VCaP (cell line): ENCODE measurements around the gene MGAT5.

Experiments used
- H3K27ac ChIP-seq: fragments of 450-650 bp; 2 replicates; pipeline ENCODE4 v1.5.1; 2017
- TF ChIP-seq, protein P1 (sequence below): fragments of 450-650 bp; conservative IDR thresholded peaks from 2 replicates; pipeline ENCODE4 v1.5.1; 2017; ENCODE audit warnings: mild to moderate bottlenecking, moderate library complexity

The MGAT5 gene

DNA sequence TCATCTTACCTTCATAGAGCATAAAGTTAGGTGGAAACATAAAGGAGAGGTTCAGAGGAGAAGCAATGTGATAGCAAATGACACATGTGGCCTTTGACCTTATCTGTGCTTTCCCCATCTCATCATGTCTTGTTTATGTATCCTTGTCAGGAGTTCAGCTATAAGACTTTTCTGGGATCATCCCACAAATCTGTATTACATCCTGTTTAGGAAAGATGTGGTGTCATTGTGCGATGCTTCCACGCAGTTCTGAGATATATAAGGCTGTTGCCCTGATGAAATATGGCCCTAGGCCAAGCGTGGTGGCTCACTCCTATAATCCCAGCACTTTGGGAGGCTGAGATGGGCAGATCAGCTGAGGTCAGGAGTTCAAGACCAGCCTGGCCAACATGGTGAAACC is 15.5 kb upstream of the MGAT5 start:
- TF ChIP-seq, protein P1, sequence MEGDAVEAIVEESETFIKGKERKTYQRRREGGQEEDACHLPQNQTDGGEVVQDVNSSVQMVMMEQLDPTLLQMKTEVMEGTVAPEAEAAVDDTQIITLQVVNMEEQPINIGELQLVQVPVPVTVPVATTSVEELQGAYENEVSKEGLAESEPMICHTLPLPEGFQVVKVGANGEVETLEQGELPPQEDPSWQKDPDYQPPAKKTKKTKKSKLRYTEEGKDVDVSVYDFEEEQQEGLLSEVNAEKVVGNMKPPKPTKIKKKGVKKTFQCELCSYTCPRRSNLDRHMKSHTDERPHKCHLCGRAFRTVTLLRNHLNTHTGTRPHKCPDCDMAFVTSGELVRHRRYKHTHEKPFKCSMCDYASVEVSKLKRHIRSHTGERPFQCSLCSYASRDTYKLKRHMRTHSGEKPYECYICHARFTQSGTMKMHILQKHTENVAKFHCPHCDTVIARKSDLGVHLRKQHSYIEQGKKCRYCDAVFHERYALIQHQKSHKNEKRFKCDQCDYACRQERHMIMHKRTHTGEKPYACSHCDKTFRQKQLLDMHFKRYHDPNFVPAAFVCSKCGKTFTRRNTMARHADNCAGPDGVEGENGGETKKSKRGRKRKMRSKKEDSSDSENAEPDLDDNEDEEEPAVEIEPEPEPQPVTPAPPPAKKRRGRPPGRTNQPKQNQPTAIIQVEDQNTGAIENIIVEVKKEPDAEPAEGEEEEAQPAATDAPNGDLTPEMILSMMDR = no peak
- no peak overlapping the region for H3K27ac ChIP-seq

DNA sequence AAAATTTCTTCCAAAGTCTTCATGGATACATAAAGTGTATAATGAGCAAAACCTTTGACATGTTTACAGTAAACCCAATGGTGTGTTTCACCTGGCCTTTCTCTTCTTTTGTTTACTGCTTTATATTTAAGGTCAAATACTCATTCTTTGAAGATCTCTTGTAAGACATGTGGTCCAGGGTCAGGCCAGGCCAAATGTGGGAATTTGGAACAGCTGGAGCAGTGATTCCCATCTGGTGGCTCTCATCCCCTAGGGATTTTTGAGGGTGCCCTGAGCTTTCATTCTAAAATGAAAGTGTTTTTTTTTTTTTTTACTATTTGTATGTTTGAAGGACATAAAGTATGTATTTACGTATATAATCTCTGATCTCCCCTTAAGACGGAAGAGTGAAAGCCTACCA is 13.8 kb upstream of the MGAT5 start:
- TF ChIP-seq, protein P1 = no peak
- H3K27ac ChIP-seq = no peak overlapping the region

DNA sequence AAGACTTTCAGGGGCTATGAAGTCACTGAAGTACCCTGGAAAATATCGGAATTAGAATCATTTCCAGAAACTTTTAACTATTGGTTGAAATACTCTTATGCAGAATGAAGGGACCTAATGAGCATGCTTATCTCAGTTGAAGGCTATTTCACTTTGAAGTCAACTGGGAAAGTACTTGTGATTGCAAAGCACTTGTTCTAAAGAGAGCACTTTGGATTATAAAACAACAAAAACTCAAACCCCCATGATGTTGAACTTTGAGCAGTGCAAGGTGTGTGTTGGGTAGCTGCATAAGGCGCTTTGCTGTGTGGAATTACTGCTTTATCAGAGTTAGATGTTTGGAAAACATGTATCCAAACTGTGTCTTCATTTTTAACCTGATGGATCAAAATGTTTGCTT is 12.0 kb upstream of the MGAT5 start:
- TF ChIP-seq, protein P1 = no peak
- no peak overlapping the region for H3K27ac ChIP-seq

DNA sequence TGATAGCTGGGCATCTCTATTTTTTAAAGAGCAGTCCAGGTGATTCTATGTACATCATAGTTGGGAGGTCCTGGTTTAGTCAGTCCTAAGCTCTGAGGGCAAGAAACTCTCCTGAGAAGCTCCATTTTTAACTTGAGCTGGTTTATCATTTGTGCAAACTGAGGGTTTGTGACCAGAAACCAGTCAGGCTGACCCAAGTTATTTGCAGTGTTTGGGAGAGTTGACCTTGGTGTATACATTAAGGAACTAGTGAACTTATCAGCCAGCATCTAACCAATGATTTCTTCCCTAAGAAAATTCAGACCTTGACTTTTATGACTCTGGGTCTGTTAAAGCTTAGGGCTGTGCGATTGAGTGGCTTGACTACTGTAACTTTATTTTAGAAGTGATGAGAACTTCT is 10.6 kb upstream of the MGAT5 start:
- no peak overlapping the region for H3K27ac ChIP-seq
- TF ChIP-seq, protein P1 = no peak

GRCh38 chr2:134244086-134244485 is 9.8 kb upstream of the MGAT5 start:
- TF ChIP-seq, protein P1 = no peak
- H3K27ac ChIP-seq = 0 out of 2 replicates have a peak overlapping the region, but pooled peaks have one; percentile 17

DNA sequence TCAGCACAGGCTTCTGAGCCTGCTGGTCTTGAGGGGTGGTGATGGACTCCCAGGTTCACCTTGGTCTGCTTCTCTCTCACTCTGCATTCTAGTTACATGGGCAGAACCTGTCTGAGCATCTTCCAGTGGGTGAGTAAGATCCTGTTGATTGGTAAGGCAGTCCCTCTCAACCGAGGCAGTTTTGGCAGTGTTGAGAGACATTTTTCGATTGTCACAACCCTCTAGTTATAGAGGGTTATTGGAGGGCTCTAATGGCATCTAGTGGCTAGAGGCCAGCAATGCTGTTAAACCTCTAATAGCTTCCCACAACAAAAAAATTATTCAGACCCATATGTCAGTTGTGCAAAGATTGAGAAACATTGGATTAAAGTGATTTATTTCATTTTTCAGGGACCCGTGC is 9.3 kb upstream of the MGAT5 start:
- peak overlapping the region; percentile 17; the same call in 1 of the 2 replicates for H3K27ac ChIP-seq
- TF ChIP-seq, protein P1 = no peak

GRCh38 chr2:134245340-134245984 is 8.4 kb upstream of the MGAT5 start:
- H3K27ac ChIP-seq = peak overlapping the region; percentile 17; the same call in 1 of the 2 replicates
- TF ChIP-seq, protein P1 = peak; percentile 88
